Osteocyte (in vitro differentiated cells): ENCODE results near the gene BIVM. TPM values are rescaled to one million over a fixed set of nuclear protein-coding genes. Genes with fewer than 3 reads are reported as not detected.
A peak's percentile ranks its signal among the peaks of the same experiment; 100 is the strongest.

Experiments used
- DNase-seq: peaks from one replicate; pipeline ENCODE4 v3.0.0; 2021; ENCODE audit warnings: mixed read lengths; ENCODE audit not compliant: unreplicated experiment; ENCODE audit errors: extremely low spot score
- H3K27ac Mint-ChIP-seq: one replicate; pipeline ENCODE4 v1.8.0; 2021; ENCODE audit warnings: mild to moderate bottlenecking, mixed read lengths; ENCODE audit not compliant: unreplicated experiment
- H3K27me3 Mint-ChIP-seq: one replicate; pipeline ENCODE4 v1.8.0; 2021; ENCODE audit warnings: mixed read lengths; ENCODE audit not compliant: unreplicated experiment
- H3K36me3 Mint-ChIP-seq: one replicate; pipeline ENCODE4 v1.8.0; 2021; ENCODE audit warnings: mixed read lengths; ENCODE audit not compliant: unreplicated experiment
- H3K4me1 Mint-ChIP-seq: one replicate; pipeline ENCODE4 v1.8.0; 2021; ENCODE audit warnings: mixed read lengths; ENCODE audit not compliant: unreplicated experiment
- H3K4me3 Mint-ChIP-seq: one replicate; pipeline ENCODE4 v1.8.0; 2021; ENCODE audit warnings: mild to moderate bottlenecking, moderate library complexity, mixed read lengths; ENCODE audit not compliant: unreplicated experiment
- H3K9me3 Mint-ChIP-seq: one replicate; pipeline ENCODE4 v1.8.0; 2021; ENCODE audit warnings: mixed read lengths; ENCODE audit not compliant: unreplicated experiment
- total RNA-seq: library from RNA; stranded (reverse); gene quantifications from 2 replicates; pipeline ENCODE4 v1.2.1, GENCODE V29; 2021
- TF ChIP-seq, protein P1 (sequence below): fragments of 200-600 bp; sonication (generic); IDR thresholded peaks from 2 replicates; pipeline ENCODE4 v1.5.0; 2021; ENCODE audit warnings: antibody characterized with exemption, mild to moderate bottlenecking, moderate library complexity

Gene BIVM
- total RNA-seq, 1 donor from 2014 or later, result 30.7 TPM

DNA sequence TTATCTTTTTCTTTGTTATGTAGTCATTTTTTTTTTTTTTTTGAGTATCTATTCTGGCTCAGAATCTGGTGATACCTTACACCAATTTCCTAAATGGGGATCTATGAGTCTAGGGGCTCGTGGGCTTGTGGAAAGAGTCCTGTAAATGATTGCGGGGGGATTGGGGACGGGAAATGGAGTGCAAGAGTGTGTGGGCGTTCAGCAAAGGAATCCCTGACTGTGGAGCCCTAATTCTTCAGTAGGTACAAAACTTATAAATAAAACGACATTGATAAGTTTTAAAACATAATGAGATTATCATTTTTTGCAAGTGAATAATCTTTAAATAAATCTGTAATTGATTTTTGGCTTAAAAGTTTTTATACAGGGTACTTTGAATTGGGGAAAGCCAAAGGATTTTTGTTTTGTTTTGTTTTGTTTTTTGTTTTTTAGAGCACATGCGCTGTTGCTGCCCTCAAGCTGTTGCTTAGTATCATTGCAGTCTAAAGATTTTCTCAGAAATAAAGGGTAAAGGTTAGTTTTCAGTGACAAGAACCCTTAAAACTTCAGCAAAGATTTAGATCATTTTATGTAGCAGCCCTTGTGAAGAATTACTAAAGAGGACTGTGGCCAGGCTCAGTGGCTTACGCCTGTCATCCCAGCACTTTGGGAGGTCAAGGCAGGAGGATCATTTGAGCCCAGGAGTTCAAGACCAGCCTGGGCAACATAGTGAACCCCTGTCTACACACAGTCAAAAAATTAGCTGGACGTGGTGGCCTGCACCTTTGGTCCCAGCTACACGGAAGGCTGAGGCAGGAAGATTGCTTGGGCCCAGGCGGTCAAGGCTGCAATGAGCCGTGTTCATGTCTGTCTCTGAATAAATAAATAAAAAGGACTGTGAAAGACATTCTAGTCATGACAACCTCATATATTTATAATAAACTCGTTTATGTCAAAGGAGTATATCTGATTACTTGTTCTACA, 48.6 kb downstream of the BIVM start:
- DNase-seq, result no peak
- TF ChIP-seq, protein P1, sequence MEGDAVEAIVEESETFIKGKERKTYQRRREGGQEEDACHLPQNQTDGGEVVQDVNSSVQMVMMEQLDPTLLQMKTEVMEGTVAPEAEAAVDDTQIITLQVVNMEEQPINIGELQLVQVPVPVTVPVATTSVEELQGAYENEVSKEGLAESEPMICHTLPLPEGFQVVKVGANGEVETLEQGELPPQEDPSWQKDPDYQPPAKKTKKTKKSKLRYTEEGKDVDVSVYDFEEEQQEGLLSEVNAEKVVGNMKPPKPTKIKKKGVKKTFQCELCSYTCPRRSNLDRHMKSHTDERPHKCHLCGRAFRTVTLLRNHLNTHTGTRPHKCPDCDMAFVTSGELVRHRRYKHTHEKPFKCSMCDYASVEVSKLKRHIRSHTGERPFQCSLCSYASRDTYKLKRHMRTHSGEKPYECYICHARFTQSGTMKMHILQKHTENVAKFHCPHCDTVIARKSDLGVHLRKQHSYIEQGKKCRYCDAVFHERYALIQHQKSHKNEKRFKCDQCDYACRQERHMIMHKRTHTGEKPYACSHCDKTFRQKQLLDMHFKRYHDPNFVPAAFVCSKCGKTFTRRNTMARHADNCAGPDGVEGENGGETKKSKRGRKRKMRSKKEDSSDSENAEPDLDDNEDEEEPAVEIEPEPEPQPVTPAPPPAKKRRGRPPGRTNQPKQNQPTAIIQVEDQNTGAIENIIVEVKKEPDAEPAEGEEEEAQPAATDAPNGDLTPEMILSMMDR, result peak; percentile 80
- no peaks in the 10 kb centered on the region for H3K27me3 Mint-ChIP-seq
- H3K4me1 Mint-ChIP-seq, result peaks cover 22% of the 10 kb centered on the region
- no peaks in the 10 kb centered on the region for H3K9me3 Mint-ChIP-seq
- no peaks in the 10 kb centered on the region for H3K36me3 Mint-ChIP-seq
- H3K4me3 Mint-ChIP-seq, result peak overlapping the region; percentile 88
- H3K27ac Mint-ChIP-seq, result peak overlapping the region; percentile 97

DNA sequence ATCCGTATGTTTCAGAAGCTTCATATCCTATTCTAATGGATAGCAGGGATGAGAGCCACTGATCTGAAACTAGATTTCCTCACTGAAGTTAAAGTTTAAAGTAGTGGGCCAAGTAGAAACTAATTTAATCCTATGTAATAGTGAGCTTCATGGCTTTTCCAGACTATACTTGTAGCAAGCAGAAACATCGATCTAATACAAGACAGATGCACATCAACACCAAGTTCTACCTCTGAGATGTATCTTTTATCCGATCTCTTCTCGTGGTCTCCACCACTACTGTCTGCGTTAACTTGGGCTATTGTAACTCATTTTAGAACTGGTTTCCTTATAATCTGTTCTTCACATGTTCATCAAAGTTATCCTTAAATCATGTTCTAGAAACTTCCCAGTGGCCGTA, 50.0 kb downstream of the BIVM start:
- H3K9me3 Mint-ChIP-seq, result no peaks in the 10 kb centered on the region
- H3K4me1 Mint-ChIP-seq, result peaks cover 22% of the 10 kb centered on the region
- TF ChIP-seq, protein P1, result no peak
- no peak overlapping the region for H3K4me3 Mint-ChIP-seq
- no peak overlapping the region for H3K27ac Mint-ChIP-seq
- peaks cover 6% of the 10 kb centered on the region for H3K36me3 Mint-ChIP-seq
- no peak for DNase-seq
- no peaks in the 10 kb centered on the region for H3K27me3 Mint-ChIP-seq

DNA sequence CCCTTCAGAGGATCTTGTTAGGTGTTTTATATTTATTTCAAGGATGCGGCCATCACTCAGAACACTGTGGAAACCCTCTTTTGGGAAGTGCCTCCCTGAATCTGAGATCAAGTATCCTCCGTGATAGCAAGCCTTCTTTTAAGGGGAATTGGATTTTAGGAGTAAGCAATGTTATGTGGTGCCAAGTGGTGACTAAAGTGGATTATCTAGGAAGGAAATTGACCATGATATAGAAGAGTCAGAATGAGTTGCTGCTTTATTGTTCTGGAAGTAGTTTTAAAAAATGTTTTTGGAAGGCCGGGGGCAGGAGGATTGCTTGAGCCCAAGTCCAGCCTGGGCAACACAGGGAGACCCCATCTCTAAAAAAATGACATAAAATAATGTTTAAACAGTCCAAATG, 53.6 kb downstream of the BIVM start:
- Mint-ChIP-seq H3K27me3 (no peaks in the 10 kb centered on the region), H3K36me3 (peaks cover 29% of the 10 kb centered on the region), H3K4me3 (no peak overlapping the region), H3K4me1 (peaks cover 10% of the 10 kb centered on the region), H3K9me3 (no peaks in the 10 kb centered on the region), H3K27ac (no peak overlapping the region)
- DNase-seq, result no peak
- TF ChIP-seq, protein P1, result no peak

DNA sequence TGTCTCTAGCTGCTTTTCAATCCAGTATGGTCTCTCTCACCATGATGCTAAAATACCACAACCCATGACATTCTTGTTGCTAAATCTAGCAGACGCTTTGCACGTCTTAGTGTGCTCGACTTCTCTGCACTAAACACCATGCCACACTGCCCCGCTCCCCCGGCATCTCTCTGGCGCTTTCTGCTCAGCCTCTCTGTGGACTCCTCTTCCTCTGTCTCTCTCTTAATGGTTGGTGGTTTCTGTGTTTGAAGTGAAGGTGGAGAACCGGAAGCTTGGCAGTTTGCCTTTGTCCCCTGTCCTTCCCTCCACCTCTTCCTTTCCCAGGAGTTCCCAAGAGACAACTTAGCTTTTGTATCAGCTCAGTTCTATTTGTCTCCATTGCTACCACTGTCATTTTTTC, 55.8 kb downstream of the BIVM start:
- Mint-ChIP-seq H3K27ac (no peak overlapping the region), H3K36me3 (peaks cover 45% of the 10 kb centered on the region), H3K4me3 (no peak overlapping the region), H3K4me1 (no peaks in the 10 kb centered on the region), H3K27me3 (no peaks in the 10 kb centered on the region), H3K9me3 (no peaks in the 10 kb centered on the region)
- no peak for DNase-seq
- TF ChIP-seq, protein P1, result no peak

DNA sequence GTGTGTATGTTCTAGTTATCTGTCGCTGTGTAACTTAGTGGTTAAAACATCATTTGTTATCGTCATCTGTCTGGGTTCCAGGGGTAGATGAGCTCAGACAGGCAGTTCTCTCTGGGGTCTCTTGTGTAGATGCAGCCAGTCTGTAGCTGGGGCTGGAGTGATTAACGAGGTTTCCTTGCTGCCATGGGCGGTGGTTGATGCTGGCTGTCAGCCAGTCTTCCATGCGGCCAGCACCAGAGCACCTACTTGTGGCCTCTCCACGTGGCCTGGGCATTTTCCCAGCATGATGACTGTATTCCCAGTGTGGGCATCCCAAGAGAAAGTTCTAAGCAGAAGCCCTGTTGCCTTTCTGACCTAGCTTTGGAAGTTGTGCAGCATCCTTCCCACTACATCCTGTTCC, 57.6 kb downstream of the BIVM start:
- DNase-seq, result no peak
- Mint-ChIP-seq H3K36me3 (peaks cover 47% of the 10 kb centered on the region), H3K27ac (no peak overlapping the region), H3K4me1 (no peaks in the 10 kb centered on the region), H3K4me3 (no peak overlapping the region), H3K9me3 (no peaks in the 10 kb centered on the region), H3K27me3 (no peaks in the 10 kb centered on the region)
- TF ChIP-seq, protein P1, result no peak
